GM12892 (cell line): ENCODE measurements around the gene TPO.

Experiments used
- DNase-seq: peaks from one replicate; pipeline ENCODE4 v3.0.0; 2011; ENCODE audit not compliant: insufficient read length
- FAIRE-seq: peaks from 2 replicates; lab custom pipeline; 2011; peaks lifted over from hg19 to GRCh38; lab: Jason Lieb, UNC
- POLR2A ChIP-seq: IDR thresholded peaks from 2 replicates; pipeline ENCODE4 v1.6.1; 2011; ENCODE audit warnings: low read depth, low read length, control low read depth
- POLR2AphosphoS5 ChIP-seq: IDR thresholded peaks from 2 replicates; pipeline ENCODE4 v1.6.1; 2011; ENCODE audit warnings: low read depth, low read length, control low read depth
- TAF1 ChIP-seq: IDR thresholded peaks from 2 replicates; pipeline ENCODE4 v1.6.1; 2011; ENCODE audit warnings: low read depth, mild to moderate bottlenecking, control low read depth, low read length, borderline replicate concordance

TPO gene

DNA sequence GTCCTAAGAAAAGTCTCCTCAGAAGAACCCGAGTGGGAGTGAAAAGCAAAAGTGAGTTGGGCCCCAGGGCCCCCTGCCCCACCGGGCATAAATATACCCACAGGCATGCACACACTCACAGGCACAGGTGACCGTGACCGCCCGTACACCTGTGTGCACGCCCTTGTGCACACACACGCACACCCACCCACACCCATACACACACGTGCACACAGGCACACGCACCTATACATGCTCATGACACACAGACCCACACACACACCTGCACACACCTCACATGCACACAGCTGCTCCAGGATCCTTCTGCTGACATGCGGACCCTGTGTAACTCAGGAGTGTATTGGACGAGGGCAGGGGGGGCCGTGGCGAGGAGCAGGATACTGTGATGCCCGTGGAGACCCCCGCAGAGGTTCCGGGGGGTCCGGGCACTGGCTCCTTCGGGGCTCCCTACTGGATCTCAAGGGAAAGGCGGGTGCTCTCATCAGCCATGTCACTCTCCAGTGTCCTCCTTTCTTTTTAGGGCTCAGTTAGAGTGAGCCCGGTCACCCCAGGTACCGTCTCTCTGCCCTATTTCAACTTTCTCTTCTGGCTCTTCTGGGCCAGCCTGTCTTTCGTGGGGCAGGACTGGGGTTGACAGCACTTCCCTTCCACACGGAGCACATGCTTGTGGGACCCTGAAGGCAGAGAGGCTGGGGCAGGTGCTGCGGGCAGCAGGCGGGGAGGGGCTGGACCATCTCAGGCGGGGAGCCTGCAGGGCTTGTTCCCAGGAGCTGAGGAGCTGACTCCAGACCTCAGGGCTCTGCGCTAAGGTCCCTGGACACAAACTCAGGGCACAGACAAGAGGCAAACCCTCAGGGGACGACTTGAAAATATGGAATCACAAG lies 48.5 kb downstream of the TPO start:
- FAIRE-seq (no peak), DNase-seq (no peak)
- no peak for TF ChIP-seq POLR2A

GRCh38 chr2:1462994-1463393 lies 49.7 kb downstream of the TPO start:
- no peak for FAIRE-seq
- no peak for DNase-seq
- TF ChIP-seq POLR2AphosphoS5 (no peak), POLR2A (no peak), TAF1 (no peak)

GRCh38 chr2:1472350-1472749 lies 59.1 kb downstream of the TPO start:
- FAIRE-seq (no peak), DNase-seq (no peak)
- no peak for TF ChIP-seq POLR2AphosphoS5
- TF ChIP-seq TAF1 = no peak
- TF ChIP-seq POLR2A = no peak

DNA sequence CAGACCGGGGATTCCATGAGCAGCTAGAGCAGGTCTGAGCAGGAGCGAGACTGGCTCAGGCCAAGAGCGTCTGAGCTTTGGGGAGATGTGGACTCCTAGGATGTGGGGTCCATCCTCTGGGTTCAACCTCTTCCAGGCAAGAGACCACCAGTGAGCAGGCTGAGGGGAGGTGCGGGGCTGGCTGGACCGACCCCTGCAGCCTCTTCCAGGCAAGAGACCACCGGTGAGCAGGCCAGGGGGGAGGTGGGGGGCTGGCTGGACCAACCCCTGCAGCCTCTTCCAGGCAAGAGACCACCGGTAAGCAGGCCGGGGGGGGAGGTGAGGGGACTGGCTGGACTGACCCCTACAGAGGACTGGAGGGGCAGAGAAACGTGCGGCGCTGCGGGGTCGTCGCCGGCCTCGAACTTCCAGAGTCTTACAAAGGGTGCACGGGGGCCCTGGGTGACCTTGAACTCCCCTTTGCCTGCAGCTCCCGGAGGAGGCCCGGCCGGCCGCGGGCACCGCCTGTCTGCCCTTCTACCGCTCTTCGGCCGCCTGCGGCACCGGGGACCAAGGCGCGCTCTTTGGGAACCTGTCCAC lies 63.4 kb downstream of the TPO start:
- FAIRE-seq = no peak
- no peak for TF ChIP-seq TAF1
- TF ChIP-seq POLR2A = no peak
- TF ChIP-seq POLR2AphosphoS5 = no peak
- no peak for DNase-seq

DNA sequence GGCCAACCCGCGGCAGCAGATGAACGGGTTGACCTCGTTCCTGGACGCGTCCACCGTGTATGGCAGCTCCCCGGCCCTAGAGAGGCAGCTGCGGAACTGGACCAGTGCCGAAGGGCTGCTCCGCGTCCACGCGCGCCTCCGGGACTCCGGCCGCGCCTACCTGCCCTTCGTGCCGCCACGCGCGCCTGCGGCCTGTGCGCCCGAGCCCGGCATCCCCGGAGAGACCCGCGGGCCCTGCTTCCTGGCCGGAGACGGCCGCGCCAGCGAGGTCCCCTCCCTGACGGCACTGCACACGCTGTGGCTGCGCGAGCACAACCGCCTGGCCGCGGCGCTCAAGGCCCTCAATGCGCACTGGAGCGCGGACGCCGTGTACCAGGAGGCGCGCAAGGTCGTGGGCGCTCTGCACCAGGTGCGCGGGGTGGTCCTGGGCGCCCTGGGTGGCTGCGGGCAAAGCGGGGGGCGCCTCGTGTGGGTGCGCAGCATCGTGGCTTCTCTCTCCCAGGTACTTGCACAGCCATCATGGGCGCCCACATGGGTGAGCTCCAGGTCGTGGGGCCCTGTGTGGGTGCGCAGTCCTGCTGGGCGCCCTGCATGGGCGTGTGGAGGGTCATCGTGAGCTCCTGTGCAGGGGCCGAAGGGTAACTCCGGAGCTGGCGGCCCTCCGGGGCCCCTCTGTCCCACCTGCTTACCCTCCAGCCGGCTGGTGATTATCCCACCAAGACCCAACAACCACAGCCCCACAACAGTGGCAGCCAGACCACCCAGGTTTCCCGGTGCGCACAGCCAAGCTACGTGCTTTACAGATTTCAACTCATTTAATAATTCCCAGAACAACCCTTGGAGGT lies 64.2 kb downstream of the TPO start:
- DNase-seq = no peak
- no peak for FAIRE-seq
- TF ChIP-seq TAF1 = no peak
- TF ChIP-seq POLR2AphosphoS5 = no peak
- no peak for TF ChIP-seq POLR2A

DNA sequence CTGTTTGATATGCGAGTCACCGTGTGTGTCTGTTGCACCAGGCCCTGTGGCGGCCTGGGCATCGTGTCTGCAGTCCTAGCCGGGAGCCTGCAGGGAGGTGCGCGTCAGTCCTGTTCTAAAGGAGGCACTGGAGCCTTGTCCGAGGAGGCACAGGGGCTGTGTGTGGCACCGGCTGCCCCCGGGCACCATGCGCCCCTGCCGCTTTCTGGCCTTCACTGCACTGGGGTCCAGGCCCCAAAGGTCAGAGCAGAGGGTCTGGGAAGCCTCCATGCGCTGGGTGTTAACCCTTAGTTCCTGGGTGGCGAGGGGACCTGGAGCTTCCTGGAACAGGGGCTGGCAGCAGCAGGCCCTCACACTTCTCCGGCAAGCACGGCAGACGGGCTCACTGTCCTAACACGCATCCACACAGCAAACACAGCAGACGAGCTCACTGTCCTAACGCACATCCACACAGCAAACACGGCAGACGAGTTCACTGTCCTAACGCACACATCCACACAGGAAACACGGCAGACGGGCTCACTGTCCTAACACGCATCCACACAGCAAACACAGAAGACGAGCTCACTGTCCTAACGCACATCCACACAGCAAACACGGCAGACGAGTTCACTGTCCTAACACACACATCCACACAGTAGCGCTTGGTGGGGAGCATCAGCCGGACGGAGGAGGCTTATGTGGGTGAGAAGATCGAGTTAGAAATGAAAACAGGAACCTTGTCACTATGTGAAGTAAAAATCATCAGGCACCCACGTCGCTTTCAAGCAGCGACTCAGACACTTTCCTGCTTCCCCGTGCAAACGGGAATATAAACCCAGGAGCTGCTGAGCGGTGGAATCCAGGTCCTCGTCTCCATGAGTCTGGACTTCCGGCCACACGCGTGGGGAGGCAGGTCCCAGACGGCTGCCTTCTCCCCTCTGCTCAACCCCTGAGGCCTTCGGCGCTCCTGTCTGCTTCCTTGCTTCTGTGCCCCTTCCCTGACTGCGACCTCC lies 65.3 kb downstream of the TPO start:
- no peak for FAIRE-seq
- no peak for DNase-seq
- TF ChIP-seq POLR2A = no peak

DNA sequence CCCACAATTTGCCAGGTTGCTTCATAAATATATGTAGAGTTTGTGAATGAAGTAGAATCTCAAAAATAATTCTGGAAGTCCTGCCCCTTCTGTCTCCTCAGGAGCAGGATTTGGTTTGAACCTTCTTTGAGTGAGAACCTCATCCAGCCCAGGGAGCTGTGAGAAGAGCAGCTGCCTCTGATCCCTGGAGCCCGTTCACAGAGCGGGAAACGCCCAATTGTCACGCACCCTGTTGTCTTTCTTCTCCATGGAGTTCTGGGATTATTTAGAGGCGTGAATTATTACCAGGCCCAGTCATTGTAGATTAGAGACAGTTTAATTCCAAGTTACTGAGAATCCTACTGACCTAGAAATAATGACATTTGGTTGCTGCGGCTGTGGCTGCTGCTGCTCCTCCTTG lies 66.1 kb downstream of the TPO start:
- no peak for TF ChIP-seq POLR2A
- TF ChIP-seq TAF1 = no peak
- TF ChIP-seq POLR2AphosphoS5 = no peak
- FAIRE-seq (no peak), DNase-seq (no peak)

- TF ChIP-seq TAF1 (no peak), POLR2AphosphoS5 (no peak), POLR2A (no peak)
- no peak for FAIRE-seq
Measured at GRCh38 chr2:1480671-1481076, 67.4 kb downstream of the TPO start.

GRCh38 chr2:1481406-1482252 lies 68.4 kb downstream of the TPO start:
- DNase-seq (no peak), FAIRE-seq (no peak)
- no peak for TF ChIP-seq POLR2AphosphoS5
- TF ChIP-seq TAF1 = no peak
- no peak for TF ChIP-seq POLR2A

More at GRCh38 chr2:1480671-1481076, 67.4 kb downstream of the TPO start:
- DNase-seq = no peak

DNA sequence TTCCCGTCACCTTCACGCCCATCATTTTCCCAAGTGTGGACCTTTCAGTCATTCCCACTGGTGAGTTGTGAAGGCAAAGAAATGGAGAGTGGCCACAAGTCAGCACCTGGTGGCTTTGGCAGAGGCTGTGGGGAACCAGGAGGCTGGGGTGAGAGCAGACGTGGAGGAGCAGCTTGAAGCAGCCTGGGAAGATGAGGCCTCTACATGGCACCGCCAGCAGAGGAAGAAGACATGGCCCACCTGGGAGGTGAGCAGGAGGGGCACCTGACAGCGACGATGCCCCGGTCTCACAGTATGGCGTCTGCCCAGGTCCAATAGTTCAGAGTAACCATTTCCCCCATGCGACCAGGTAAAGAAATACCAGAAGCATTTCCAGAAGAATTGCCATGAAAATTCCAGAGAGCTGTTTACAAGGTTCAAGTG lies 69.0 kb downstream of the TPO start:
- no peak for DNase-seq
- no peak for FAIRE-seq
- TF ChIP-seq POLR2A = no peak
- no peak for TF ChIP-seq TAF1
- no peak for TF ChIP-seq POLR2AphosphoS5
